Hindlimb muscle (tissue), 1 donor: Measurements from ENCODE around the gene NWD2. TPM values are rescaled to one million over a fixed set of nuclear protein-coding genes. Genes with fewer than 3 reads are reported as not detected.
"Not testable (repeated sequence)": the region's sequence is repeated elsewhere in the genome, so short reads cannot be mapped to it uniquely, and the experiment has no call there.

Experiments
- DNase-seq: peaks from one replicate; pipeline ENCODE4 v3.0.0-alpha.2; 2013
- polyA plus RNA-seq: library from polyadenylated mRNA; unstranded; fragments of 120-200 nt; gene quantifications from one replicate; pipeline ENCODE4 v1.2.1, GENCODE V29; 2013; ENCODE audit not compliant: insufficient read length

NWD2 gene
- polyA plus RNA-seq, 1 donor, result not detected

DNA sequence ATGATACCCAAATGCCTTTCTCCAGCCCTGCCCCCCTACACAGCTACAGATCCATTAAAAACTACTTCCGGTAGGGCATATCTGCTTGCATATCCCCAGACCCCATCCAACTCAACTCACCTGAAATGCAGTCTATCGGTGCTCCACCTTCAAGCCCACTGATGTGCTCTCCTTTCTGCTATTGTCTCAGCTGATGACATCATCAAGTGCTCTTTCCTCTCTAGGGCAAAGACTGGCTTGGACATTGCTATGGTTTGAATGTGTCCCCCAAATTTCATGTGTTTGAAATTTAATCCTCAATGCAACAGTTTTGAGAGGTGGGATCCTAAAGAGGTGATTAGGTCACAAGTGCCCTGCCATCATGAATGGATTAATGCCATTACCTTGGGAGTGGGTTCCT lies 229.3 kb downstream of the NWD2 start:
- DNase-seq, result no peak

DNA sequence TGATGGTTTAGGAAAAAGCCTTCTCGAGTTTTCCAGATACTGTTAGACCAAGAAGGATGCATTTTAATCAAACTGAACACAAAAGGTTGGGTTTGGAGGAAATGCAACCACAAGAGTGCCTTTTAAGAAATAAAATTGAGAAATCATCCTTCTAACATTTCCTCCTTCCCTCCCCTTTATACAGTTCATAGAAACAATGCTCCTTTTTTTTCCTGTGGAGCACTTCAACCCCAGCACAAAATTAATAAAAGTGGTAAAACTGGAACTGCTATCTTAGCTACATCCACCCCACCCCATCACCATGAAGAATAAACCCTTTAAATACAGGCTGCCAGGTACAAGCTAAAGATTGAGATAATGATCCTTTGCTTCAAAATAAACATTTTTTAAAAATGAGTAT lies 230.5 kb downstream of the NWD2 start:
- DNase-seq, result no peak

DNA sequence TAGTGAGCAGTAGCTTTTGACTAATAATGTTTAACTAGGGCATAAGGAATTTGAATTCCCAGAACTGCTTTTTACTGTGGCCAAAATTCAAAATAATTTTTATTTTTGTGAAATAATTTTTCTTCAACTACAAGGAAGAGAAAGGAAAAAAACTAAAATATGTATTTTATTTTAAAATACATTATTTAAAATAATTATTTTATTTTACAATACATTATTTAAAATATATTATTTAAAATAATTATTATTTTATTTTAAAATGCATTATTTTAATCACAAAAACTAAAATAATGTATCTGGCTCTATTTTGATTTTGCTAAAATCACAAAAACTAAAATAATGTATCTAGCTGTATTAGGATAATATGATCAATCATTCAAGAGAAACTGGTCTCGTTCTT lies 231.2 kb downstream of the NWD2 start:
- no peak for DNase-seq

DNA sequence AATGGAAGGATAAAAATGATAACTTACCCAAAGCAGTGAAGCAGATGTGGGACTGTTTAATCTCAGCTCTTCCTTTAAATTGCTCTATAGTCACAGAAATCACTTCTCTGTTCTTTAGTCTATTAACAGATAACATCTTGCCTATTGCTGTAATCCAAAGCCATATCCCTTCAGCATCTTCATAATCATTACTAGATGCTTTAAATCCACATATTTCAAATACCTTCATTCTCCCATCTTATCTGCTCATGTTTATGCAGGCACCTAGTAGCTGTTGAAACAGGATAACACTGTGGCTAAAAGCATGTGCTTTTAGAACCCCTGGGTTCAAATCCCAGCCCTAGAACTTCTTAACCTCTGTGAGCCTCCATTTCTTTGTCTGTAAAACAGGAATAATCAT lies 231.7 kb downstream of the NWD2 start:
- DNase-seq, result no peak

DNA sequence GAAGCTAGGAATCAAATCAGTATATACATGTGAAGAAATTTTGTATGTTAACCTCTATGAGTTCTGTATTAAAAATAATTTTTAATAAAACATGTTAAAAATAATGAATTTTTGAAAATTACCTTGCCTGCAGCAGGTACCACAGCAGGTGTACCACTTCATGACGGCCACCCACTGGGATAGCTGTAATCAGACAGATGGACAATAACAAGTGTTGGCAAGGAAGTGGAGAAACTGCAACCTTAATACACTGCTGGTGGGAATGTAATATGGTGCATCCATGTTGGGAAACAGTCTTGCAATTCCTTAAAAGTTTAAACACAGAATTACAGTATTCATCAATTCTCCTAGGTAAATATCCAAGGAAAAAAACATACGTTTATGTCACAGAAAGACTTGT lies 232.1 kb downstream of the NWD2 start:
- DNase-seq, result no peak

DNA sequence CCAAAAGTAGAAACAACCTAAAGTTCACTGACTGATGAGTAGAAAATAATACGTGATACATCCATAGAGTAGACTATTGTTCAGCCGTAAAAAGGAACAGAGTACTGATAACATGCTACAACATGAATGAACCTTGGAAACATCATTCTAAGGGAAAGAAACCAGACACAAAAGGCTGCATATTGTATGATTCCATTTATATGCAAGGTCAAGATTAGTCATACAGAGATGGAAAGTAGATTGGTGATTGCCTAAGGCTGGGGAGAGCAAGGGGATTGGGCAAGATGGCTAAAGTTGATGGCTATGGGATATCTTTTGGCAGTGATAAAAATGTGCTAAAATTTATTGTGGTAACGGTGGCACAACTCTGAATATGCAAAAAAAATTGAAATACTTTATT lies 232.6 kb downstream of the NWD2 start:
- no peak for DNase-seq

DNA sequence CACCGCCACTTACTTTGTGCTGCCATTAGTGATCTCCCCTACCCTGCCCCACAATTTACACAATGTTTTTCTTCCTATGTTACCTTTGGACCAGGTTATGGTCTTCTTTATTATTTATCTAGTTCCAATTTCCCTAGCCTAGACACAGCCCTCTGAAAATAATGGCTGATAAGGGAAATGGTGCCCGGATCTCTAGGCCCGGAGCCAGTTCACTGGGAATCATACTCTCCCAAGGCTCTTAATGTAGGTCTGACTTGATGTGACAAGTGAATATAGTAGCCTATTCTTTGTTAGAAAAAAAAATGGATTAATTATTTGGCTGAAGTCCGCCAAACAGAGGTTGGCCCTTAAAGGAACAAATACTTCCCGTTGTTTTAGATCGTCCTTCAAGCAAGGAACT lies 233.6 kb downstream of the NWD2 start:
- DNase-seq, result no peak

DNA sequence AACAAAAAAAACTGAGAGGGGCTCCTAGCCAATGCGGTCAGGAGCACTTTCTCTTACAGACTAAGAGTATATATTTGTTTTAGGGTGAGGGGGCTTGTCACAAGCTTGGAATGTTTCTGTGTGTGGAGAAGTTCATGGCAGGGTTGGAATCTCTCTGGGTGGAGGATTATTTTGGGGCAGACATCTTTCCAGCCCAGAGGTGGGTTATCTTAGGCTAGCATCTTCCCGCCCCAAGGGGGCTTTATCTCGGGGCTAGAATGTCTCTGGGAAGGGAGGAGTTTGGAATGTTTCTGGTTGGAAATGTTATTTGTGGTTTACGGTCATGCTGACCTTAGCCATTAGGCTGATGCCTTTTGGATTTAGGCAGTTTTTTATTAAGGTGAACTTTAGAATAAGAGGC lies 236.0 kb downstream of the NWD2 start:
- no peak for DNase-seq

DNA sequence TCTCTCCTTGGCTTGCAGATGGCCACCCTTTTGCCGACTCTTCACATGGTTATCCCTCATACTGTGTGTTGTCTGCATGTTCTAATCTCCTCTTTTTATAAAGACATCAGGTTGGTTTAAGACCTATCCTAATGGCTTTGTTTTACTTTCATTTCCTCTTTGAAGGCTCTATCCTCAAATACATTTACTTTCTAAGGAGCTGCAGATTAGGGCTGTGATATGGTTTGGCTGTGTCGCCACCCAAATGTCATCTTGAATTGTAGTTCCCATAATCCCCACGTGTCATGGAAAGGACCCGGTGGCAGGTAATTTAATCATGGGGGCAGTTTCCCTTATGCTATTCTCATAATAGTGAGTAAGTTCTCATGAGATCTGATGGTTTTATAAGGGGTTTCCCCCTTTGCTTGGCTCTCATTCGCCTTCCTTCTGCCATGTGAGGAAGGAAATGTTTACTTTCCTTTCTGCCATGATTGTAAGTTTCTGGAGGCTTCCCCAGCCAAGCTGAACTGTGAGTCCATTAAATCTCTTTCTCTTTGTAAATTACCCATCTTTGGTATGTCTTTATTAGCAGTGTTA lies 237.1 kb downstream of the NWD2 start:
- no peak for DNase-seq

DNA sequence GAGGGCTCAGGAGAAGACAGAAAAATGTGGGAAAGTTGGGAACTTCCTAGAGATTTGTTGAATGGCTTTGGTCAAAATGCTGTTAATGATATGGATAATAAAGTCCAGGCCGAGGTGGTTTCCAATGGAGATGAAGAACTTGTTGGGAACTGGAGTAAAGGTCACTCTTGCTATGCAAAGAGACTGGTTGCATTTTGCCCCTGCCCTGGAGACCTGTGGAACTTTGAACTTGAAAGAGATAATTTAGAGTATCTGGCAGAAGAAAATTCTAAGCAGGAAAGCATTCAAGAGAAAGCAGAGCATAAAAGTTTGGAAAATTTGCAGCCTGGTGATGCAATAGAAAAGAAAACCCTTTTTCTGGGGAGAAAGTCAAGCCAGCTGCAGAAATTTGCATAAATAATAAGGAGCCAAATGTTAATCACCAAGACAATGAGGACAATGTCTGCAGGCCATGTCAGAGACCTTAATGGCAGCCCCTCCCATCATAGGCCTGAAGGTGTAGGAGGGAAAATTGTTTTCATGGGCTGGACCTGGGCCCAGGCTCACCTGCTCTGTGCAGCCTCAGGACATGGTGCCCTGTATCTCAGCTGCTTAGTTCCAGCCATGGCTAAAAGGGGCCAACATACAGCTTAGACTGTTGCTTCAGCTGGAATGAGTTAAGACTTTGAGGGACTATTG lies 237.8 kb downstream of the NWD2 start:
- DNase-seq, result no peak

DNA sequence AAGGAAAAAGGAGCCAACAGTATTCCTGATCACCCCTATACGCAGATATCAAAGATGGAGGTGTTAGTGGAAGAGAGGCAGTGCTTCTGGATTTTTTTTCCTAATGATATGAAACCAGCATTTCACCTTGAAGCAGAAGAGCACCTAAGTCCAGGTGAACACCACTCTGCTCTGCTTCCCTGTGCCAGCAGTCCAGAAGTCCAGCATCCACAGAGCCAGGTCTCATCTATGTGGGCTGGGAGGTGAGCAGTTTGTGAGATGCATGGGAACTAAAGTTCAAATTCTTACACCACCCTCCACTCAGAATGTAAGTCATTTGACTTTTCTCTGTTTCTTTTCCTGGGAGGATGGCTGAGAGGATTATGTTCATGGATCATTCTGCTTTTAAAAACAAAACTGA lies 239.1 kb downstream of the NWD2 start:
- no peak for DNase-seq

DNA sequence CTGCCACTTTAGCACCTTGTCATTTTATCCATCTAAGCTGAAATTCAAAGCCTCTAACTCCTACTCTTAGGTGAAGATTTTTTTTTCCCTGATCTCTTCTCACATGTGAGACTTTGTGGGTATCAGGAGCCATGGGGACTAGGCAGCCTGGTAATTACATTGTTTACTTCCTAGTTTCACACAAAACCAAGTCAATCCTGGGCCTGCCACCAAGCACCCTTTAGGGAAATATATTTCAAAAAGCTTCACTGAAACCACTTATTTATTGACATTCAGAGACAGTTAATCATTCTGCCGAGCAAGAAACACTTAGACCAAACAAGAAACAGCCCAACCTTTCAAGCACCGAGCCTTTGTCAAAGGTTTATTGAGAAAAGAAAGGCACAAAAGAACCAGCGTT lies 241.6 kb downstream of the NWD2 start:
- no peak for DNase-seq

DNA sequence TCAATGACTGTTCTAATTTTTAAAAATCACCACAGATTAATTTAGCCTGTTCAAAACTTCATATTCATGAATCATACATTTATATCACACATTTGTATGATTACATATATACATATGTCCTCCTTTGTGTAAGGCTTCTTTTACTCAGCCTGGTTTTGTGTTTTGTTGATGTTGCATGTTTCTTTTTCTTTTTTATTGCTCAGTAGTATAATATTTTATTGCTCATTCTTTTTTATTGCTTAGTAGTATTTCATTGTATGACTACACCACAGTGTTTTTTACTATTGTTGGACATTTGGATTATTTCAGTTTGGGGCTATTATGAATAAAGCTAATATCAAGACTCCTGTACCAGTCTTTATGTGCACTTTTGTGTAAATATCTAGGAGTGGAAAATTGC lies 243.1 kb downstream of the NWD2 start:
- no peak for DNase-seq

DNA sequence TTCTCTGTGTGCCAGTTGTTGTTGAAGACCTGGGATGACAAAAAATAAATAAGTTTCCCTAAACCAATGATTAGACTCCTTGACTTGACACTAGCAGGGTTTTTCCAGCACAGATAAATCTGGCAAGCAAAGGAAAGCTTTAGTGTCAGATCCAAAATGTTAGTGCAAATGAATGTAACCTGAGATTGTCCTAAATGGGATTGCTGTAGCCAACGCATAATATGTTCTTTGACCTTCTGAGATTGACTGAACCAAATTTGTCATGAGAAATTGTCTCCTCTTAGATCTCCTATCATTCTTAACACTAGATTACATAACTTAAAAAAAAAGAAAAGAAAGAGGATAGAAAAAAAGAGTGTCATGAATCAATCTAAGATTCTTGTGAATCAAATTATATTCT lies 245.2 kb downstream of the NWD2 start:
- DNase-seq, result no peak

DNA sequence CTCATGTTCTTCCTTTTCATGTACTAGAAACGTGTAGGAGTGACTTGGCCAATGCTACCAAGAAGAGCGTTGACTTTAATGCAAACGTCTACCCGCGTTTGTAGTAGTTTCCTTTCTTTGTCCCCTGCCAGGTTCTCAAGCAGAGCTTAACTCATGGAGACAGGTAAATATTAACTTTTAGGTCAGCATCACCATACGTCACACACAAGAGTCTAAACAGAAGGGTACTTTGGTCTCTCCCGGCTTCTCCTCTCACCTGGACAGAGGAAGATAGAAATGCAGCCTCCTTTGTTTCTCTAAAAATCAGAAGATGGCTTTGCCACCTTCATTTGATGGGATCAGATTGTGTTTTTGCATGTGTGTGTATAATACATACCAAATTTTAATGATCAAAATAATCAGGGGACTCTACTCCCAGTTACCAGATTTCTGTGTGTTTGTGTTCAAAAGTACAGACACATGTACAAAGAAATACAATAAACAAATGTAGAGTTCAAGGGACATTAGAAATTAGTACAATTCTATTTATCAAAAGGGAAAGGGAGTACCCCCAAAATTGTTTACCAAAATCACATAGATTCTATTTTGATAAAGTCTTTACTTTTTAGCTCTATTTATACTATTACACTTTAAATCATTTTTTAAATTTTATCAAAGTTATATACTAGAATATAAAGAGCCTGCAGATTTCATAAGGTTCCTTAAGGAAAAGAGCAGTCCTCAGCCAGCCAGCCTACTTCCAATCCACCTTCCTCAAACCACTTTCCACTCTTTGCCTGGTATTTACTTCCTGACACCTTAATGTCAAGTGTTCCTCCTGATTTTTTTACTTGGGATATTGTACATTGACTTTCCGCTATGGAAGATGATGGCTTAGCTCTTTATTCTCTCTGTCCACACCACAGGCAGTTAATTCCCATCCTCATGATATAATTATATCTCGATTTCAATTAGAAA lies 246.1 kb downstream of the NWD2 start:
- no peak for DNase-seq

DNA sequence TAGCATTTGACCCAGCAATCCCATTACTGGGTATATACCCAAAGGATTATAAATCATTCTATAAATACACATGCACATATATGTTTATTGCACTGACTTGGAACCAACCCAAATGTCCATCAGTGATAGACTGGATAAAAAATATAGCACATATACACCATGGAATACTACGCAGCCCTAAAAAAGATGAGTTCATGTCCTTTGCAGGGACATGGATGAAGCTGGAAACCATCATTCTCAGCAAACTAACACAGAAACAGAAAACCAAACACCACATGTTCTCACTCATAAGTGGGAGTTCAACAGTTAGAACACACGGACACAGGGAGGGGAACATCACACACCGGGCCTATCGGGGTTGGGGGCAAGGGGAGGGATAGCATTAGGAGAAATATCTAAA lies 250.8 kb downstream of the NWD2 start:
- not testable (repeated sequence) for DNase-seq
